K562 (cell line): ENCODE measurements around the gene TMED6. TPM values are rescaled to one million over a fixed set of nuclear protein-coding genes. Genes with fewer than 3 reads are reported as not detected.

ENCODE experiments used
- polyA plus RNA-seq, 8 experiments: library from polyadenylated mRNA; depleted of rRNA in 4 of 8; stranded (reverse) in 5 of 8; unstranded in 3 of 8; fragments of >200 nt; fragmentation: Nextera tagmentation in 2 of 8; fragmentation: Illumina TruSeq in 1 of 8; extraction: Ambion mirVana in 2 of 8; extraction: Trizol in 1 of 8; gene quantifications; 2 replicates each; pipeline versions ENCODE4 v1.2.1 to v1.2.3, GENCODE V29; 2011 to 2014; ENCODE audit warnings: inconsistent platforms in 1 of 8, missing spikeins in 1 of 8
- total RNA-seq, 7 experiments: library from RNA; depleted of rRNA in 6 of 7; stranded (reverse); fragments of >200 nt in 6 of 7; fragmentation: Illumina TruSeq in 2 of 7; extraction: Trizol in 2 of 7; gene quantifications; 2 replicates each; pipeline versions ENCODE4 v1.2.1 to v1.2.3, GENCODE V29; 2011 to 2021; ENCODE audit warnings: low replicate concordance in 1 of 7

TMED6 gene
- total and polyA plus RNA-seq, 9 of the 15 experiments (the other 6 are each of a cell fraction or from before 2014, with no cell fraction given) = 0.14 to 0.45 (median 0.25) TPM; not detected in 2

Other genes with a start within 250 kb of the TMED6 start
Only the 7 nearest of the 11 such genes appear.
- 6.9 and 15.5 TPM in 2 replicates for gene SNTB2, start 164.6 kb downstream of the TMED6 start, total RNA-seq (2014; rRNA removed)
- gene SNTB2, start 164.6 kb downstream of the TMED6 start, total RNA-seq (2014; rRNA removed; fragmentation: Illumina TruSeq; extraction: Trizol) = 5.7 and 7.2 TPM in 2 replicates
- gene SNTB2, start 164.6 kb downstream of the TMED6 start, total RNA-seq (2015; rRNA removed; fragmentation: Illumina TruSeq; extraction: Trizol) = 6.3 TPM in 2 replicates
- gene SNTB2, start 164.6 kb downstream of the TMED6 start, total RNA-seq (2021) = 13.7 and 14.1 TPM in 2 replicates
- gene SNTB2, start 164.6 kb downstream of the TMED6 start, polyA plus RNA-seq (2011; rRNA removed) = 7.6 and 9.5 TPM in 2 replicates
- 3.4 and 3.9 TPM in 2 replicates for gene SNTB2, start 164.6 kb downstream of the TMED6 start, polyA plus RNA-seq (2014; fragmentation: Illumina TruSeq; extraction: Trizol)
- 1 to 10 TPM; 1.2 to 1.9 TPM for gene SNTB2, start 164.6 kb downstream of the TMED6 start, polyA plus RNA-seq (2014; fragmentation: Nextera tagmentation; extraction: Ambion mirVana)
- gene SNTB2, start 164.6 kb downstream of the TMED6 start, polyA plus RNA-seq (2014; rRNA removed) = 4.1 and 4.4 TPM in 2 replicates
- gene VPS4A, start 40.4 kb downstream of the TMED6 start, total RNA-seq (2014; rRNA removed) = 35.5 and 48.9 TPM in 2 replicates
- gene VPS4A, start 40.4 kb downstream of the TMED6 start, total RNA-seq (2014; rRNA removed; fragmentation: Illumina TruSeq; extraction: Trizol) = 20.3 and 23.9 TPM in 2 replicates
- 29.9 and 30.7 TPM in 2 replicates for gene VPS4A, start 40.4 kb downstream of the TMED6 start, total RNA-seq (2015; rRNA removed; fragmentation: Illumina TruSeq; extraction: Trizol)
- gene VPS4A, start 40.4 kb downstream of the TMED6 start, total RNA-seq (2021) = 37.8 and 38.1 TPM in 2 replicates
- 16.1 and 16.3 TPM in 2 replicates for gene VPS4A, start 40.4 kb downstream of the TMED6 start, polyA plus RNA-seq (2011; rRNA removed)
- gene VPS4A, start 40.4 kb downstream of the TMED6 start, polyA plus RNA-seq (2014; fragmentation: Illumina TruSeq; extraction: Trizol) = 42.6 and 45.4 TPM in 2 replicates
- gene VPS4A, start 40.4 kb downstream of the TMED6 start, polyA plus RNA-seq (2014; fragmentation: Nextera tagmentation; extraction: Ambion mirVana) = 1 to 10 TPM; 7.6 to 8.1 TPM
- 37.4 and 40.6 TPM in 2 replicates for gene VPS4A, start 40.4 kb downstream of the TMED6 start, polyA plus RNA-seq (2014; rRNA removed)
- 60.6 and 72.4 TPM in 2 replicates for gene PDF, start 21.2 kb downstream of the TMED6 start, total RNA-seq (2014; rRNA removed)
- gene PDF, start 21.2 kb downstream of the TMED6 start, total RNA-seq (2014; rRNA removed; fragmentation: Illumina TruSeq; extraction: Trizol) = 0.67 and 1.7 TPM in 2 replicates
- gene PDF, start 21.2 kb downstream of the TMED6 start, total RNA-seq (2015; rRNA removed; fragmentation: Illumina TruSeq; extraction: Trizol) = 6.2 and 10.1 TPM in 2 replicates
- 31.5 and 36.3 TPM in 2 replicates for gene PDF, start 21.2 kb downstream of the TMED6 start, total RNA-seq (2021)
- gene PDF, start 21.2 kb downstream of the TMED6 start, polyA plus RNA-seq (2011; rRNA removed) = 4.3 and 5.3 TPM in 2 replicates
- gene PDF, start 21.2 kb downstream of the TMED6 start, polyA plus RNA-seq (2014; fragmentation: Illumina TruSeq; extraction: Trizol) = 5.6 and 11.1 TPM in 2 replicates
- gene PDF, start 21.2 kb downstream of the TMED6 start, polyA plus RNA-seq (2014; fragmentation: Nextera tagmentation; extraction: Ambion mirVana) = under 1 TPM; 0.15 to 0.25 TPM
- 40.0 and 45.5 TPM in 2 replicates for gene PDF, start 21.2 kb downstream of the TMED6 start, polyA plus RNA-seq (2014; rRNA removed)
- 34.2 and 45.2 TPM in 2 replicates for gene COG8, start 12.2 kb downstream of the TMED6 start, total RNA-seq (2014; rRNA removed)
- 21.9 and 23.3 TPM in 2 replicates for gene COG8, start 12.2 kb downstream of the TMED6 start, total RNA-seq (2014; rRNA removed; fragmentation: Illumina TruSeq; extraction: Trizol)
- 29.4 and 30.1 TPM in 2 replicates for gene COG8, start 12.2 kb downstream of the TMED6 start, total RNA-seq (2015; rRNA removed; fragmentation: Illumina TruSeq; extraction: Trizol)
- gene COG8, start 12.2 kb downstream of the TMED6 start, total RNA-seq (2021) = 42.6 and 43.6 TPM in 2 replicates
- gene COG8, start 12.2 kb downstream of the TMED6 start, polyA plus RNA-seq (2011; rRNA removed) = 31.5 and 34.9 TPM in 2 replicates
- 22.0 and 27.9 TPM in 2 replicates for gene COG8, start 12.2 kb downstream of the TMED6 start, polyA plus RNA-seq (2014; fragmentation: Illumina TruSeq; extraction: Trizol)
- 1 to 10 TPM; 3.7 to 5.7 TPM for gene COG8, start 12.2 kb downstream of the TMED6 start, polyA plus RNA-seq (2014; fragmentation: Nextera tagmentation; extraction: Ambion mirVana)
- gene COG8, start 12.2 kb downstream of the TMED6 start, polyA plus RNA-seq (2014; rRNA removed) = 33.4 and 38.2 TPM in 2 replicates
- 41.2 and 45.2 TPM in 2 replicates for gene NIP7, start 12.0 kb downstream of the TMED6 start, total RNA-seq (2014; rRNA removed)
- 73.9 and 77.8 TPM in 2 replicates for gene NIP7, start 12.0 kb downstream of the TMED6 start, total RNA-seq (2014; rRNA removed; fragmentation: Illumina TruSeq; extraction: Trizol)
- 82.9 and 85.5 TPM in 2 replicates for gene NIP7, start 12.0 kb downstream of the TMED6 start, total RNA-seq (2015; rRNA removed; fragmentation: Illumina TruSeq; extraction: Trizol)
- gene NIP7, start 12.0 kb downstream of the TMED6 start, total RNA-seq (2021) = 52.8 and 58.1 TPM in 2 replicates
- 18.9 and 28.9 TPM in 2 replicates for gene NIP7, start 12.0 kb downstream of the TMED6 start, polyA plus RNA-seq (2011; rRNA removed)
- 71.2 and 78.3 TPM in 2 replicates for gene NIP7, start 12.0 kb downstream of the TMED6 start, polyA plus RNA-seq (2014; fragmentation: Illumina TruSeq; extraction: Trizol)
- 10 to 100 TPM; 72.5 to 78.3 TPM for gene NIP7, start 12.0 kb downstream of the TMED6 start, polyA plus RNA-seq (2014; fragmentation: Nextera tagmentation; extraction: Ambion mirVana)
- 57.7 and 67.0 TPM in 2 replicates for gene NIP7, start 12.0 kb downstream of the TMED6 start, polyA plus RNA-seq (2014; rRNA removed)
- gene TERF2, start 34.2 kb upstream of the TMED6 start, total RNA-seq (2014; rRNA removed) = 12.9 and 16.4 TPM in 2 replicates
- 18.5 and 18.6 TPM in 2 replicates for gene TERF2, start 34.2 kb upstream of the TMED6 start, total RNA-seq (2014; rRNA removed; fragmentation: Illumina TruSeq; extraction: Trizol)
- 17.9 and 22.4 TPM in 2 replicates for gene TERF2, start 34.2 kb upstream of the TMED6 start, total RNA-seq (2015; rRNA removed; fragmentation: Illumina TruSeq; extraction: Trizol)
- 33.5 and 38.3 TPM in 2 replicates for gene TERF2, start 34.2 kb upstream of the TMED6 start, total RNA-seq (2021)
- gene TERF2, start 34.2 kb upstream of the TMED6 start, polyA plus RNA-seq (2011; rRNA removed) = 28.8 and 30.7 TPM in 2 replicates
- 44.1 and 56.6 TPM in 2 replicates for gene TERF2, start 34.2 kb upstream of the TMED6 start, polyA plus RNA-seq (2014; fragmentation: Illumina TruSeq; extraction: Trizol)
- gene TERF2, start 34.2 kb upstream of the TMED6 start, polyA plus RNA-seq (2014; fragmentation: Nextera tagmentation; extraction: Ambion mirVana) = 10 to 100 TPM; 15.0 to 18.1 TPM
- 21.8 and 24.6 TPM in 2 replicates for gene TERF2, start 34.2 kb upstream of the TMED6 start, polyA plus RNA-seq (2014; rRNA removed)
- 29.9 and 69.7 TPM in 2 replicates for gene CYB5B, start 72.8 kb upstream of the TMED6 start, total RNA-seq (2014; rRNA removed)
- 133 and 137 TPM in 2 replicates for gene CYB5B, start 72.8 kb upstream of the TMED6 start, total RNA-seq (2014; rRNA removed; fragmentation: Illumina TruSeq; extraction: Trizol)
- 98.0 and 101 TPM in 2 replicates for gene CYB5B, start 72.8 kb upstream of the TMED6 start, total RNA-seq (2015; rRNA removed; fragmentation: Illumina TruSeq; extraction: Trizol)
- gene CYB5B, start 72.8 kb upstream of the TMED6 start, total RNA-seq (2021) = 103 and 107 TPM in 2 replicates
- 196 and 274 TPM in 2 replicates for gene CYB5B, start 72.8 kb upstream of the TMED6 start, polyA plus RNA-seq (2011; rRNA removed)
- 167 and 198 TPM in 2 replicates for gene CYB5B, start 72.8 kb upstream of the TMED6 start, polyA plus RNA-seq (2014; fragmentation: Illumina TruSeq; extraction: Trizol)
- 100 to 1,000 TPM; 136 to 198 TPM for gene CYB5B, start 72.8 kb upstream of the TMED6 start, polyA plus RNA-seq (2014; fragmentation: Nextera tagmentation; extraction: Ambion mirVana)
- gene CYB5B, start 72.8 kb upstream of the TMED6 start, polyA plus RNA-seq (2014; rRNA removed) = 75.6 and 98.3 TPM in 2 replicates